ENCODE results near the gene ABCC8.

GRCh38 chr11:17486646-17487045 is 10.0 kb upstream of the ABCC8 start:
- no peak for TF ChIP-seq E2F4 (CRISPR knock-in tag; IDR thresholded peaks at IDR 0.05; ENCODE audit: borderline replicate concordance, low read depth)
- TF ChIP-seq MAX (CRISPR knock-in tag; IDR thresholded peaks at IDR 0.05), result no peak
- no peak for TF ChIP-seq ZNF121 (CRISPR knock-in tag; IDR thresholded peaks at IDR 0.05)
- TF ChIP-seq ZNF232 (CRISPR knock-in tag; IDR thresholded peaks at IDR 0.05), result no peak
- TF ChIP-seq SP1 (CRISPR knock-in tag; conservative IDR thresholded peaks at IDR 0.05), result no peak
- no peak for TF ChIP-seq EMX1 (CRISPR knock-in tag; IDR thresholded peaks at IDR 0.05)
- no peak for TF ChIP-seq ATF2 (CRISPR knock-in tag; IDR thresholded peaks at IDR 0.05; ENCODE audit: borderline replicate concordance, low read depth)
- no peak for TF ChIP-seq CTCF (IDR thresholded peaks at IDR 0.05)
- no peak for TF ChIP-seq MXD4 (CRISPR knock-in tag; IDR thresholded peaks at IDR 0.05; ENCODE audit: borderline replicate concordance)
- TF ChIP-seq NR1H2 (CRISPR knock-in tag; IDR thresholded peaks at IDR 0.05), result no peak
- no peak for TF ChIP-seq IRF1 (CRISPR knock-in tag; IDR thresholded peaks at IDR 0.05)

Measured in WTC11 (cell line).